Trophoblast cell (in vitro differentiated cells and primary cell): Measurements from ENCODE around the gene MYH7.
"Not testable (repeated sequence)": the region's sequence is repeated elsewhere in the genome, so short reads cannot be mapped to it uniquely, and the experiment has no call there.

Experiments used
- DNase-seq, 2 donors: peaks; one replicate each; pipeline ENCODE4 v3.0.0-alpha.2; 2016
- H2AFZ ChIP-seq: 2 replicates; pipeline ENCODE4 v1.6.1; 2013; ENCODE audit warnings: low read length, moderate library complexity, mild to moderate bottlenecking; ENCODE audit not compliant: insufficient read depth, poor library complexity
- H2AK5ac ChIP-seq: 2 replicates; pipeline ENCODE4 v1.6.1; 2013; ENCODE audit warnings: mild to moderate bottlenecking, low read length
- H2BK120ac ChIP-seq: 2 replicates; pipeline ENCODE4 v1.6.1; 2013; ENCODE audit warnings: low read length, mild to moderate bottlenecking, moderate library complexity; ENCODE audit not compliant: insufficient read depth, poor library complexity
- H2BK12ac ChIP-seq: 2 replicates; pipeline ENCODE4 v1.6.1; 2013; ENCODE audit warnings: mild to moderate bottlenecking, low read length, moderate library complexity
- H2BK5ac ChIP-seq: 2 replicates; pipeline ENCODE4 v1.6.1; 2013; ENCODE audit warnings: low read length, low read depth, moderate library complexity, mild to moderate bottlenecking; ENCODE audit not compliant: poor library complexity
- H3K14ac ChIP-seq: 2 replicates; pipeline ENCODE4 v1.6.1; 2013; ENCODE audit warnings: mild to moderate bottlenecking, low read length
- H3K18ac ChIP-seq: 2 replicates; pipeline ENCODE4 v1.6.1; 2013; ENCODE audit warnings: mild to moderate bottlenecking, low read length
- H3K23ac ChIP-seq: 2 replicates; pipeline ENCODE4 v1.6.1; 2013; ENCODE audit warnings: low read length
- H3K27ac ChIP-seq: 2 replicates; pipeline ENCODE4 v1.5.1; 2013; ENCODE audit warnings: low read depth, mild to moderate bottlenecking, inconsistent platforms, low read length, moderate library complexity
- H3K27me3 ChIP-seq: 2 replicates; pipeline ENCODE4 v1.6.1; 2013; ENCODE audit warnings: inconsistent platforms, mild to moderate bottlenecking, low read length, moderate library complexity; ENCODE audit not compliant: insufficient read depth
- H3K36me3 ChIP-seq, 2 experiments: 1 replicate in 1 of 2; 2 replicates in 1 of 2; pipeline ENCODE4 v1.6.1; 2013; ENCODE audit warnings: low read length in 2 of 2, mild to moderate bottlenecking in 2 of 2, moderate library complexity in 1 of 2; ENCODE audit not compliant: insufficient read depth in 2 of 2, control insufficient read depth in 1 of 2
- H3K4ac ChIP-seq: 2 replicates; pipeline ENCODE4 v1.6.1; 2013; ENCODE audit warnings: low read depth, mild to moderate bottlenecking, low read length, moderate library complexity
- H3K4me1 ChIP-seq, 2 experiments: 1 replicate in 1 of 2; 2 replicates in 1 of 2; pipeline ENCODE4 v1.6.1; 2013; ENCODE audit warnings: low read length in 2 of 2, mild to moderate bottlenecking in 2 of 2, moderate library complexity in 1 of 2; ENCODE audit not compliant: insufficient read depth in 2 of 2, control insufficient read depth in 1 of 2
- H3K4me2 ChIP-seq: 2 replicates; pipeline ENCODE4 v1.6.1; 2013; ENCODE audit warnings: inconsistent platforms, mild to moderate bottlenecking, low read length, moderate library complexity
- H3K4me3 ChIP-seq: 2 replicates; pipeline ENCODE4 v1.5.1; 2013; ENCODE audit warnings: mild to moderate bottlenecking, low read depth, low read length, inconsistent platforms
- H3K79me1 ChIP-seq: one replicate; pipeline ENCODE4 v1.6.1; 2013; ENCODE audit warnings: low read length
- H3K79me2 ChIP-seq: 2 replicates; pipeline ENCODE4 v1.6.1; 2013; ENCODE audit warnings: low read length, mild to moderate bottlenecking; ENCODE audit not compliant: control insufficient read depth, insufficient read depth, poor library complexity
- H3K9ac ChIP-seq: 2 replicates; pipeline ENCODE4 v1.6.1; 2013; ENCODE audit warnings: mild to moderate bottlenecking, low read length
- H3K9me3 ChIP-seq: 2 replicates; pipeline ENCODE4 v1.6.1; 2013; ENCODE audit warnings: low read depth, mild to moderate bottlenecking, control low read depth, inconsistent platforms, low read length; ENCODE audit not compliant: insufficient read depth
- H4K12ac ChIP-seq: 2 replicates; pipeline ENCODE4 v1.6.1; 2013; ENCODE audit warnings: low read depth, mild to moderate bottlenecking, low read length, moderate library complexity
- H4K8ac ChIP-seq: 2 replicates; pipeline ENCODE4 v1.6.1; 2013; ENCODE audit warnings: low read depth, mild to moderate bottlenecking, low read length, moderate library complexity
- H4K91ac ChIP-seq: one replicate; pipeline ENCODE4 v1.6.1; 2013; ENCODE audit warnings: low read depth, mild to moderate bottlenecking, low read length, moderate library complexity
- WGBS: extraction: QIAGEN DNeasy Blood & Tissue Kit; methylation state at CpG from one replicate; pipeline ENCODE4 v1.1.7; 2013; ENCODE audit warnings: missing lambda C conversion rate; ENCODE audit not compliant: insufficient read length, insufficient coverage; ENCODE audit errors: extremely low coverage; 5-methylcytosine and 5-hydroxymethylcytosine counted together

MYH7 gene

GRCh38 chr14:23386999-23387398 is 48.5 kb downstream of the MYH7 start:
- Histone ChIP-seq H3K79me1 (no peaks in the 10 kb centered on the region), H2BK12ac (no peak overlapping the region), H3K9ac (no peak overlapping the region), H3K79me2 (no peaks in the 10 kb centered on the region), H3K14ac (no peak overlapping the region), H3K23ac (no peak overlapping the region), H2AFZ (no peak overlapping the region), H3K4me3 (no peak overlapping the region), H2BK120ac (no peak overlapping the region), H3K4me2 (no peak overlapping the region), H2AK5ac (no peak overlapping the region), H3K9me3 (no peaks in the 10 kb centered on the region), H2BK5ac (no peak overlapping the region), H4K8ac (no peak overlapping the region), H3K4me1 (no peaks in the 10 kb centered on the region), H3K36me3 (no peaks in the 10 kb centered on the region), H4K12ac (no peak overlapping the region), H3K18ac (no peak overlapping the region), H3K4ac (no peak overlapping the region), H3K27me3 (no peaks in the 10 kb centered on the region), H4K91ac (no peak overlapping the region), H3K27ac (no peak overlapping the region)
- no peak for DNase-seq
- no CpG with 5 or more reads among the region's 1 CpG for WGBS

GRCh38 chr14:23386266-23386657 is 49.2 kb downstream of the MYH7 start:
- not testable (repeated sequence) for H3K79me1 ChIP-seq, H3K4ac ChIP-seq, H4K91ac ChIP-seq, H2BK12ac ChIP-seq, H4K12ac ChIP-seq, H4K8ac ChIP-seq, H3K14ac ChIP-seq, H3K4me1 ChIP-seq, H3K9ac ChIP-seq, H3K23ac ChIP-seq, H3K4me2 ChIP-seq, H3K18ac ChIP-seq, H3K27me3 ChIP-seq, DNase-seq, H2AK5ac ChIP-seq, H3K79me2 ChIP-seq, H3K4me3 ChIP-seq, H2BK5ac ChIP-seq, H2AFZ ChIP-seq, H2BK120ac ChIP-seq, H3K9me3 ChIP-seq, H3K36me3 ChIP-seq, H3K27ac ChIP-seq
- no CpG with 5 or more reads among the region's 17 CpGs for WGBS

- Histone ChIP-seq H4K91ac (no peak overlapping the region), H3K9me3 (no peaks in the 10 kb centered on the region), H2BK5ac (no peak overlapping the region), H3K4ac (no peak overlapping the region), H3K4me2 (no peak overlapping the region), H3K4me1 (no peaks in the 10 kb centered on the region), H3K23ac (no peak overlapping the region), H3K79me1 (no peaks in the 10 kb centered on the region), H4K8ac (no peak overlapping the region), H3K79me2 (no peaks in the 10 kb centered on the region), H3K4me3 (no peak overlapping the region), H3K9ac (no peak overlapping the region), H3K18ac (no peak overlapping the region), H4K12ac (no peak overlapping the region), H2AK5ac (no peak overlapping the region), H2AFZ (no peak overlapping the region), H2BK120ac (no peak overlapping the region), H3K27me3 (no peaks in the 10 kb centered on the region), H3K27ac (no peak overlapping the region), H2BK12ac (no peak overlapping the region), H3K36me3 (no peaks in the 10 kb centered on the region), H3K14ac (no peak overlapping the region)
- no CpG with 5 or more reads among the region's 18 CpGs for WGBS
- DNase-seq = peak in 1 of 2 donors; percentile 9
These were observed 49.7 kb downstream of the MYH7 start for GRCh38 chr14:23385642-23386265.

GRCh38 chr14:23385244-23385641 is 50.2 kb downstream of the MYH7 start:
- Histone ChIP-seq H3K4me1 (no peaks in the 10 kb centered on the region), H3K79me2 (no peaks in the 10 kb centered on the region), H3K27ac (no peak overlapping the region), H3K9ac (no peak overlapping the region), H4K91ac (no peak overlapping the region), H3K9me3 (no peaks in the 10 kb centered on the region), H2BK5ac (no peak overlapping the region), H4K12ac (no peak overlapping the region), H3K4ac (no peak overlapping the region), H3K4me3 (no peak overlapping the region), H2BK120ac (no peak overlapping the region), H3K4me2 (no peak overlapping the region), H3K14ac (no peak overlapping the region), H3K18ac (no peak overlapping the region), H2AK5ac (no peak overlapping the region), H2AFZ (no peak overlapping the region), H3K36me3 (no peaks in the 10 kb centered on the region), H4K8ac (no peak overlapping the region), H3K27me3 (no peaks in the 10 kb centered on the region), H2BK12ac (no peak overlapping the region), H3K79me1 (no peaks in the 10 kb centered on the region), H3K23ac (no peak overlapping the region)
- peak in 1 of 2 donors; percentile 63 for DNase-seq
- no CpG with 5 or more reads among the region's 2 CpGs for WGBS
